Stimulated activated CD4-positive, alpha-beta T cell treated with anti-CD3 and anti-CD28 coated beads, Interleukin-4, amount 100 ng/mL, for 4 hours (primary cell): ENCODE data around the gene ATG10.
"Not testable (repeated sequence)": the region's sequence is repeated elsewhere in the genome, so short reads cannot be mapped to it uniquely, and the experiment has no call there.

Experiments
- DNase-seq, 2 experiments: peaks; one replicate each; pipeline ENCODE4 v3.0.0-alpha.2; 2020

The ATG10 gene

GRCh38 chr5:81983148-81983547, 11.3 kb downstream of the ATG10 start:
- DNase-seq: not testable (repeated sequence)

- DNase-seq: not testable (repeated sequence)
Measured at GRCh38 chr5:81983563-81983962, 11.7 kb downstream of the ATG10 start.

DNA sequence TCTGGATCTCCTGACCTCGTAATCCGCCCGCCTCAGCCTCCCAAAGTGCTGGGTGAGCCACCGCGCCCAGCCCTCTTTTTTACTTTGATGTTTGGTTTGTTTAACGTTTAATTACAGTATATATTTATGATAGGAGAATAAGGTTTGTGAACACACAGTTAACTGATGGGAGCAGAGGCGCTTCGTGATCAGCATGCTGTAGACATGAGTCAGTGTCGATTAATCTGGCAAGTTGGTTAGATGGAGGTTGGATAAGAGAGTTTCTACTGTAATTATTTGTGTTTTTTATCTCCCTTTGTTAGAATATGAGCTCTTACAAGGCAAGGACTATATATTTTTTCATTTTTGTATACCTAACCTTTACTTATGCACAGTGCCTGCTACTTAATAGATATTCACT, 14.3 kb downstream of the ATG10 start:
- DNase-seq: no peak

GRCh38 chr5:81989204-81989603, 17.4 kb downstream of the ATG10 start:
- no peak for DNase-seq

DNA sequence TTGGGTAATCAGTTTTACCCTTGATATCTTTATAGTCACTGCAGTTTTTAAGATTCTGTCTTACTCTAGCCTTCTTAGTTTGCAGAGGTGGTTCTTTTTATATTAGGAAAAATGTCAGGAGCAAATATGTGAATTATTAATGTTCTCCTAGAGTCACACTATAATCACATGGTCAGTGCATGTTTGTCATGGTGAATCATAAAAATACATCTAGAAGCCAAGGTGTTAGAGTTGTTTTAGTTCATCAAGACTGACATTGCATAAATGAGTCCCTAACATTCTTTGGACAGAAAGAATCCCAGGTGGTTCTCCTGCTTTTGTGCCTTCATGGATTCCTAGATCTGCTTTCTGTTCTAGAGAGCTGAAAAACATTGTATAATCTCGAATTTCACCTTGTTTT, 22.9 kb downstream of the ATG10 start:
- DNase-seq: no peak

DNA sequence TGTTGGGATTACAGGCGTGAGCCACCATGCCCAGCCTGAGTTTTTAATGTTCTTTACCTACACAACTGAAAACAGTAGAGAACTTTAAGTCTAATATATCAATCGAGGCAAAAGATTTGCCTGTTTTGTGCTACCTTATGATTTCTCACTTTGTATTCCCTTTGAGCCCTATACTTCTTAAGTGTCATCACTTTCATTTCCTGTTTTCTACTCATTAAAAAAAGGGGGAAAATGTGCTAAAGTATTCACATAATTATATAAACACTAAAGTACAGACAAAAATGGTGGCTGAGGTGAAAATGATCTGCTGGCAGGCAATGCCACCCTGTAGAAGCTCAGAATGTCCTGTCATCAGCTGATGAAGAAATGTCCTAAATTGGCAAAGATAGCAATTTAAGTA, 23.6 kb downstream of the ATG10 start:
- DNase-seq: no peak

DNA sequence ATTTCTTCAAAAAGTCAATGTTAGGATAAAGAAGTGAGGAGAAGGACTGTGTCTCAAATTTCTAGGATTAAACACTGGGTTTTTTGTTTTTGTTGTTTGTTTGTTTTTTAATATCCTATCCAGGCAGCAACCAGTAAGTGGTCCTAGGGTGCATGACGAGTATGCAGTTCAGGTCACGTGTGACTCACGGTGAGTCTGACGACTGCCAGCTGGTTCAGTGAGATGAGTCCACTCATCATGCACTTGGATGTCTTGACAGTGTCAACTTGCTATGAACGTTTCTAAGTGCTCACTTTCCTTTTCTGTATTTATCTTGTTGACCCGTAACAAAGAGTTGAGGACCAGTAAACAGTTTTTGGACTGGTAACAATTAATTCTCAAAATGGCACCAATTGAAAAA, 32.7 kb downstream of the ATG10 start:
- DNase-seq: no peak

- not testable (repeated sequence) for DNase-seq
Measured at GRCh38 chr5:82009869-82010268, 38.0 kb downstream of the ATG10 start.

DNA sequence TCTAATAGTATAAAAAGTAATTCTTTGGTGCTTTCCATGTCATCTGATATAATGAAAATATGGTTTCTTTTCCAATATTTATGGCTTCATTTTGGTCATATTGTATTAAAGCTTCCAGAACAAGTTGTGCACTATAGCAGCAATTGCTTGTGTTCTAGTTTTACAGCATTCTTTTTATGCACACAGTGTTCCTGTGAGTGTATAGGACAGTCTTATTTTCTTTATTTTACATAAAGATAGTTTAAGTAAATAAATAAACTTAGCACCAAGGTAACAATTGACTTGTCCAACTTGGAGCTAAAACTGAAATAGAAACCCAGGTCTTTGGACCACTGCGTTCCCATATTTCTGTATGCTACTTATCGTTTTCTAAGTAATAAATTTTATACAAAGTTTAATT, 38.9 kb downstream of the ATG10 start:
- DNase-seq: no peak

DNA sequence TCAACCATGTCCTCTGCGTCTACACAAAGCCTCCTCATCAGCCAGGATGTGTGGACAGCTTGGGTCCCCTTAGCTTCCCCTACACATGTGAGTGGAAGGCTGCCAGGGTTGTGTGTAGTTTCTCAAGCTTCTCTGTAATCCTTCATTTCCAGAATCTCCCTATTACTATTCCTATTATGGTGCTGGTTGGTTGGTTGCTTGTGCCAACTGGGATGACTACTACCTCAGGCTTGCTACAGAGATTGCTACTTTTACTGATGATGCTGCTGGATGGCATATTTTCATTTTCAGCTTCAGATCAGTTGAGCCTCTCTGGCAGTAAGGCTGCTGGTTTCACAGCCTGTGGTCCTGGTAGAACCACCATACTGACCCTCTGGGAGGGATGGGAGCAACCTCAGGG, 39.9 kb downstream of the ATG10 start:
- DNase-seq: no peak

DNA sequence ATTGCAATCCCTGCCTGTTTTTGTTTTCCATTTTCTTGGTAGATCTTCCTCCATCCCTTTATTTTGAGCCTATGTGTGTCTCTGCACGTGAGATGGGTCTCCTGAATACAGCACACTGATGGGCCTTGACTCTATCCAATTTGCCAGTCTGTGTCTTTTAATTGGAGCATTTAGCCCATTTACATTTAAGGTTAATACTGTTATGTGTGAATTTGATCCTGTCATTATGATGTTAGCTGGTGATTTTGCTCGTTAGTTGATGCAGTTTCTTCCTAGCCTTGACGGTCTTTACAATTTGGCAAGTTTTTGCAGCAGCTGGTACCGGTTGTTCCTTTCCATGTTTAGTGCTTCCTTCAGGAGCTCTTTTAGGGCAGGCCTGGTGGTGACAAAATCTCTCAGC, 42.8 kb downstream of the ATG10 start:
- DNase-seq: not testable (repeated sequence)

DNA sequence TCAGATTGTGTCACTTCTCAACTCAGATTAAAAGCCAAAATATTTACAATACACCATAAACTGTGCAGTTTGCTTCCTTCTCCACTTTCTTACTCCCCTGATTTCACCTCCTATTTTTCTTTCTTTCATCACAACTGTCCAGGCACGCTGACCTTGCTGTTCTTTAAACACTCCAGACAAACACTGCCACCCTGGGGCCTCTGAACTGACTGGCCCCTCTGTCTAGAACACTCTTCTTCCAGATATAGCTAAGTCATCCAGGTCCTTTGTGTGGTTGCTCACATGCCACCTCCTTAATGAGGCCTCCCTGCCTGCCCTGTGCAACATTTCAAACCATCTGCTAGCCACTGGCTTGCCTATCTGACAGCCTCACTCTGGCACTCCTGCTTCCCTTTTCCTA, 46.6 kb downstream of the ATG10 start:
- DNase-seq: no peak

DNA sequence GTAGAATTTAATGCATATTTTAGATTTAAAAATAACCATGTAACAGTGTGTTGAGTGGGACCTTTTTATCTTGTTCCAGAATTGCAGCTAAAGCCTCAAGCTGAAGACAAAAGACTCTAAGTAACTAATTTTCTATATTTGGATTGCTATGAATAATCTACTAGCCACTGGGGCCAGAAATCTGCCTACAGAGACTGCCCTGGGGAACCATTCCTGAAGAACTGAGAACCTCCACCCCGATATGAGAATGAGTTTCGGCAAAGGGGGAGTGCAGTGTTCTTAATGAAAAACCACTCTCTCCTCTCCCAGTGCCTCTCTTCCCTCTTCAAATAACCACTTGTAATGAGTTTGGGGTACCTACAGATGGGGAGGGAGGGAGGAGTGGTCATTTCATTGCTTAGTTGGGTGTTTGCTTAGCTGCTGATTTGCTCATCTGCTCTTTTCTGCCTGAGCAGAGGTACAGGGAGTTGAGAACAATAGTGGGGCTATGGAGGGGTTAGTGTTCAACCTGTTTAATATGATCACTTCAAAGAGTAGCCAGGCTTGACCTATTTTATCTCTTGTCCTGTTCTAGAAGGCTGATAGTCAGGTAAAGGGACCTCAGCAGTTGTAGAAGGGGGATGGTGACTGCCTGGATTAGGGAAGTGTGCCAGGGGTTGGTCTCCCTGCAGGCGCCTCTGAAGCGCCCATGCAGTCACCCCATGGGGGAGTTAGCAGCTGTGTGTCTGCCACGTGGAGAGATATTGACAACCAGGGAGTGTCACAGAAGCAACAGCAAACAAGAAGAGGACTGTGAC, 47.7 kb downstream of the ATG10 start:
- no peak for DNase-seq

DNA sequence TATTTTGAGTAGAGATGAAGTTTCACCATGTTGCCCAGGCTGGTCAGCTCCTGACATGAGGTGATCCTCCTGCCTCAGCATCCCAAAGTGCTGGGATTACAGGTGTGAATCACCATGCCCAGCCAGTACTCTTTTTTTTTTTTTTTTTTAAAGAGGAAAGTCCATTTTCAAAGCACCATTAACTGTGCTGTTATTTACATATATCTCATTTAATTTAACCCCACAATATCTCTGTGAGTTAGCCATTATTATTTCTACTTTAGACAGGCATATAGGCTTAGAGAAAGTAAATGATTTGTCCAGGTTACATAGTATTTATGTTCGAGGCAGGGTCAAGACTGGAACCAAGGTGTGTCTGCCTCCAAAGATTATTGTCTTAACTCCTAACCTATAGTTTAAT, 50.7 kb downstream of the ATG10 start:
- DNase-seq: no peak

- no peak for DNase-seq
Measured at GRCh38 chr5:82023644-82024043, 51.8 kb downstream of the ATG10 start.

- DNase-seq: no peak
Measured at GRCh38 chr5:82031220-82032119, 59.6 kb downstream of the ATG10 start.

GRCh38 chr5:82042894-82043293, 71.1 kb downstream of the ATG10 start:
- not testable (repeated sequence) for DNase-seq

GRCh38 chr5:82044010-82044409, 72.2 kb downstream of the ATG10 start:
- no peak for DNase-seq

DNA sequence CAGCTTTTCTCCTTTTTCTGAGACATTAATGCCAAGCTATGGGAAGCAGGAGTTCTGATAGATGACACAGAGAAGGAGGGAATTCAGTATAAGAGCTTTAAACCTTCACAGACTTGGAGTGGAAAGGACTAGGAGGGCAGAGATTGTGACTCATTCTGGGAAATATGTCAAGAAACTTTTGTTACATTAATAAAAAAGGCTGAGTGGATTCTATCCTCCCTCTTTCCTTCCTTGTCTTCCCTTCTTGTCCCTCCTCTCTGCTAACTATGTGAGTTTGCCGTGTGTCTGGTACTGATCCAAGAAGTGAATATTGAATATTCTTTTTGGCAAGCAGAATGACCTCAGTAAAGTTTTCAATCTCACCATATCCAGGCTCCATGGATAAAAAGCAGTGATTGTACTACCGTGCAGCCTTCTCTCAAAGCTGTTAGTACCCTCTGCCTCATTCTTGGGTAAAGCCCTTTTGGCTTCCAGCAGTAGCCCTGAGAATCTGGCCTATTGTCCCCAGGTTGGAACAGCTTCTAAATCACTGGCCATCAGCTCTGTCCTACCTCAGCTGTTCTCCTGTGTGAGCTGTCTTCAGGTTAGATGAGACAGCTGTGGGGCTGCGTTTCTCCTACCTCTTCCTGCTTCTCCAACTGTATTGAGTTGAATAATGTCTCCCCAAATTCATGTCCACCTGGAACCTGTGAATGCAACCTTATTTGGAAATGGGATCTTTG, 73.9 kb downstream of the ATG10 start:
- DNase-seq: no peak

- no peak for DNase-seq
Measured at GRCh38 chr5:82046276-82046647, 74.4 kb downstream of the ATG10 start.

GRCh38 chr5:82050955-82051354, 79.1 kb downstream of the ATG10 start:
- no peak for DNase-seq

DNA sequence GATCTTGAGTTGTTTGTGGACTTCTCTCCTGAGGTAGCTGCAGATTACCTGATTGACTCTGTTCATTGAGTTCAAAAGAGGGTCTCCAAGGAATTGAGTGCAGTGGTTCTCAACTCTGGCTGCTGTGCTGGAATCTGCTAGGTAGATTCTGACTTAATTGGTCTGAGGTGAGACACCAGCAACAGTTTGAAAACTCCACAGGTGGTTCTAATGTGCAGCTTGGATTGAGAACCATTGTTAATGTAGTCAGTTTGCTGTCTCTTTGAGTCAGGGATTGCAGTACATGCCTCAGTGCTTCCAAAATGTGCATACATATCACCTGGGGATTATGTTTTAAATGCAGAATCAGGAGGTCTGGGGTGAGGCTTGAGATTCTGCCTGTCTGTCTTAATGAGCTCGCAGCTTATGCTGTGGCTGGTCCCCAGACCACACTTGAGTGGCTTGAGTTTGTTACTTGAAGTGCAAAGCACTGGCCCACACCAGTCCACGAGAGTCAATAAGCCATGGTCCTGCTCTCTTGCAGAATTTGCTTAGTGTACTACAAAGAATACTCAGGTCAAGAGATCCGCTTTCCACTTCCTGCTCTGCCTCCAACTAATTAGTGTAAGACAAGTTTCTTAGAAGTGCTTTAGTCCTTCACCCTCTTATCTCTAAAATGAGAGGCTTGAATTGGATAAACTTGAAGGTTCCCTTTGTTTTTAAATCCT, 82.3 kb downstream of the ATG10 start:
- DNase-seq: no peak

- no peak for DNase-seq
Measured at GRCh38 chr5:82057051-82057450, 85.2 kb downstream of the ATG10 start.
